Measurements from ENCODE around the gene MYLK. TPM values are rescaled to one million over a fixed set of nuclear protein-coding genes. Genes with fewer than 3 reads are reported as not detected.

MYLK gene
- polyA plus RNA-seq, 3 donors: 0.35 to 1.3 (median 0.51) TPM

DNA sequence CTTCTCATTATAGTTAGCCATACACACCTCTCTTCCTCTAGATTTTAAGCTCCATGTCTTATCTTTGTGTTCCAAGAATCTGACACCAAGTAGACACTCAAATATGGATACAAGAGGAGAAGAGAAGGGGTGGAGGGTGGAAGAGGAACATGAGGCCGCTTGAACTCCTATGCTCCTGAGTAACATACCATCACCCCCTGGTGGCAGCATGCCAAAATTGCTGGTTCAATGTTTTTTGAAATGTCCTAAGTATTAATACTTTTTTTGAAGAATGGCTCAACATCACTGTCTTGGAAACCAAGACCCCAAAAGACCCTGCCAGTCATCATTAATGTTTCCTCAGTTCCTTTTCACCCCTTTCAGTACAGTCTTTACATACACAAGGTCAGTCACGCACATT, 227.4 kb downstream of the MYLK start:
- peaks cover 13% of the 10 kb centered on the region for H3K4me1 Mint-ChIP-seq
- Histone ChIP-seq H4K20me1 (ENCODE audit: insufficient read depth, low read length) (no peaks in the 10 kb centered on the region), H3K27me3 (ENCODE audit: control insufficient read depth in 2 of 2, insufficient read depth in 2 of 2, low read length in 2 of 2) (no peaks in the 10 kb centered on the region), H3K4me2 (replicated peaks; ENCODE audit: extremely low read depth, low read length, poor library complexity, severe bottlenecking) (no peak overlapping the region), H3K4me1 (ENCODE audit: control insufficient read depth in 1 of 2, insufficient read depth in 2 of 2, low read length in 2 of 2) (peaks cover 0 to 4% of the 10 kb centered on the region in 2 donors), H3K9me3 (replicated peaks in 1 of 2; ENCODE audit: control insufficient read depth in 1 of 2, insufficient read depth in 1 of 2, low read length in 2 of 2) (peaks cover 0 to 7% of the 10 kb centered on the region in 2 donors), H3K79me2 (ENCODE audit: insufficient read depth, low read length) (no peaks in the 10 kb centered on the region), H3K27ac (ENCODE audit: low read depth in 1 of 2, low read length in 2 of 2) (no peak overlapping the region), H3K36me3 (replicated peaks in 1 of 2; ENCODE audit: control insufficient read depth in 1 of 2, insufficient read depth in 2 of 2, low read length in 2 of 2) (no peaks in the 10 kb centered on the region), H3K4me3 (replicated peaks in 1 of 3; ENCODE audit: low read depth in 2 of 3, low read length in 3 of 3) (no peak overlapping the region), H3K9ac (ENCODE audit: insufficient read depth, low read length, poor library complexity, severe bottlenecking) (no peak overlapping the region), H2AFZ (ENCODE audit: insufficient read depth, low read depth, low read length, poor library complexity, severe bottlenecking) (no peak overlapping the region)
- WGBS (ENCODE audit: insufficient coverage): 100% methylated on average over 1 of the region's 2 CpGs
- TF ChIP-seq, protein P1, sequence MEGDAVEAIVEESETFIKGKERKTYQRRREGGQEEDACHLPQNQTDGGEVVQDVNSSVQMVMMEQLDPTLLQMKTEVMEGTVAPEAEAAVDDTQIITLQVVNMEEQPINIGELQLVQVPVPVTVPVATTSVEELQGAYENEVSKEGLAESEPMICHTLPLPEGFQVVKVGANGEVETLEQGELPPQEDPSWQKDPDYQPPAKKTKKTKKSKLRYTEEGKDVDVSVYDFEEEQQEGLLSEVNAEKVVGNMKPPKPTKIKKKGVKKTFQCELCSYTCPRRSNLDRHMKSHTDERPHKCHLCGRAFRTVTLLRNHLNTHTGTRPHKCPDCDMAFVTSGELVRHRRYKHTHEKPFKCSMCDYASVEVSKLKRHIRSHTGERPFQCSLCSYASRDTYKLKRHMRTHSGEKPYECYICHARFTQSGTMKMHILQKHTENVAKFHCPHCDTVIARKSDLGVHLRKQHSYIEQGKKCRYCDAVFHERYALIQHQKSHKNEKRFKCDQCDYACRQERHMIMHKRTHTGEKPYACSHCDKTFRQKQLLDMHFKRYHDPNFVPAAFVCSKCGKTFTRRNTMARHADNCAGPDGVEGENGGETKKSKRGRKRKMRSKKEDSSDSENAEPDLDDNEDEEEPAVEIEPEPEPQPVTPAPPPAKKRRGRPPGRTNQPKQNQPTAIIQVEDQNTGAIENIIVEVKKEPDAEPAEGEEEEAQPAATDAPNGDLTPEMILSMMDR (IDR thresholded peaks at IDR 0.05): peak; percentile 45
- H3K4me3 Mint-ChIP-seq: no peak overlapping the region
- H3K9me3 Mint-ChIP-seq: peaks cover 0 to 9% (median 6%) of the 10 kb centered on the region in 7 donors
- peak in 1 of 3 donors; percentile 19 for DNase-seq
- peaks cover 1 to 6% (median 6%) of the 10 kb centered on the region in 3 donors for H3K27me3 Mint-ChIP-seq (ENCODE audit: low read depth in 3 of 3)
- no peaks in the 10 kb centered on the region for H3K36me3 Mint-ChIP-seq
- intact Hi-C loops (cut with micrococcal nuclease): no loop called here
- no peak overlapping the region for H3K27ac Mint-ChIP-seq

DNA sequence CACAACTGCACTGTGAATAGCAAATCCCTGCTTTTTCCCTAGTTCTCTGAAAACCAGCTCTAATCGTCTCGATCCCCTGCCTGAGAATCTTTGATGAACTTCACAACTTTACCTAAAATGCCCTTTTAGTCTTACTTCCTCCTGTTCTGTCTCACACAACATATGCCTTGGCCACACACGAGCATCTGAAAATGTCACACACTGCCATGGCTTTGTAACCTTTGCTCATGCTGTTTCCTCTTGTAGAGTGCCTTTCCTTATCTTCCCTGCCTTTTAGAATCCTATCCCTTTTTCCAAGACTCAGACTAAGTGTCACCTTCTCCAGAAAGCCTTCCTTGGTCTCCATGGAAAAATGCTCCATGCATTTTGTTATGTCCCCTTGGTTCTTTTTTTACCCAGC, 227.9 kb downstream of the MYLK start:
- peaks cover 0 to 7% of the 10 kb centered on the region in 2 donors for H3K9me3 ChIP-seq (replicated peaks in 1 of 2; ENCODE audit: control insufficient read depth in 1 of 2, insufficient read depth in 1 of 2, low read length in 2 of 2)
- H2AFZ ChIP-seq (ENCODE audit: insufficient read depth, low read depth, low read length, poor library complexity, severe bottlenecking): no peak overlapping the region
- H3K36me3 ChIP-seq (replicated peaks in 1 of 2; ENCODE audit: control insufficient read depth in 1 of 2, insufficient read depth in 2 of 2, low read length in 2 of 2): no peaks in the 10 kb centered on the region
- H3K4me3 ChIP-seq (replicated peaks in 1 of 3; ENCODE audit: low read depth in 2 of 3, low read length in 3 of 3): no peak overlapping the region
- intact Hi-C loops (cut with micrococcal nuclease): no loop called here
- no peaks in the 10 kb centered on the region for H4K20me1 ChIP-seq (ENCODE audit: insufficient read depth, low read length)
- no peaks in the 10 kb centered on the region for H3K79me2 ChIP-seq (ENCODE audit: insufficient read depth, low read length)
- TF ChIP-seq, protein P1 (IDR thresholded peaks at IDR 0.05): no peak
- Mint-ChIP-seq H3K27ac (peak overlapping the region in 1 of 7 donors; percentile 24), H3K4me1 (peaks cover 13% of the 10 kb centered on the region), H3K9me3 (peaks cover 0 to 9% (median 6%) of the 10 kb centered on the region in 7 donors), H3K4me3 (no peak overlapping the region), H3K27me3 (ENCODE audit: low read depth in 3 of 3) (peaks cover 1 to 6% (median 2%) of the 10 kb centered on the region in 3 donors), H3K36me3 (no peaks in the 10 kb centered on the region)
- no peak overlapping the region for H3K4me2 ChIP-seq (replicated peaks; ENCODE audit: extremely low read depth, low read length, poor library complexity, severe bottlenecking)
- no peak overlapping the region for H3K9ac ChIP-seq (ENCODE audit: insufficient read depth, low read length, poor library complexity, severe bottlenecking)
- no peak overlapping the region for H3K27ac ChIP-seq (ENCODE audit: low read depth in 1 of 2, low read length in 2 of 2)
- H3K27me3 ChIP-seq (ENCODE audit: control insufficient read depth in 2 of 2, insufficient read depth in 2 of 2, low read length in 2 of 2): no peaks in the 10 kb centered on the region
- peaks cover 0 to 4% of the 10 kb centered on the region in 2 donors for H3K4me1 ChIP-seq (ENCODE audit: control insufficient read depth in 1 of 2, insufficient read depth in 2 of 2, low read length in 2 of 2)
- DNase-seq: no peak
- WGBS (ENCODE audit: insufficient coverage): 81% methylated on average over 3 of the region's 3 CpGs

Measured in CD14-positive monocyte (primary cell).